Gastrocnemius medialis (tissue), 4 donors: ENCODE data around the gene SLC12A2.

Experiments
- CTCF ChIP-seq, 5 experiments: fragments of 450-650 bp in 3 of 5; fragments of 200-600 bp in 2 of 5; sonication (generic) in 2 of 5; IDR thresholded peaks in 4 of 5; conservative IDR thresholded peaks in 1 of 5; 1 replicate in 4 of 5; 2 replicates in 1 of 5; pipeline ENCODE4 v1.5.1; 2016 to 2019; ENCODE audit warnings: antibody characterized with exemption in 5 of 5, mild to moderate bottlenecking in 3 of 5, moderate library complexity in 3 of 5
- POLR2A ChIP-seq, 2 donors: fragments of 450-650 bp; IDR thresholded peaks; one replicate each; pipeline ENCODE4 v1.6.1; 2017; ENCODE audit warnings: antibody characterized with exemption in 2 of 2, mild to moderate bottlenecking in 2 of 2, moderate library complexity in 2 of 2

- TF ChIP-seq CTCF (IDR thresholded peaks at IDR 0.05 in 4 of 5, conservative IDR thresholded peaks at IDR 0.05 in 1 of 5) (no peak), POLR2A (IDR thresholded peaks at IDR 0.05) (no peak)
These were observed 8.6 kb upstream of the SLC12A2 start for GRCh38 chr5:128074953-128075352.
